ENCODE results near the gene SMIM41.

Gene SMIM41

GRCh38 chr12:52078276-52078675, 1.2 kb upstream of the SMIM41 start:
- no peak for TF ChIP-seq POLR2AphosphoS5 (IDR thresholded peaks at IDR 0.05; ENCODE audit: low read depth, low read length)
- TF ChIP-seq SIN3A (IDR thresholded peaks at IDR 0.05; ENCODE audit: borderline replicate concordance, insufficient read depth, low read length) = no peak
- no peak for TF ChIP-seq FOXP2 (optimal IDR thresholded peaks at IDR 0.05; ENCODE audit: borderline replicate concordance, extremely low read depth, extremely low read length, insufficient read depth)
- peak; percentile 70 to 87 for TF ChIP-seq REST (IDR thresholded peaks at IDR 0.05; ENCODE audit: insufficient read depth in 1 of 2, low read depth in 2 of 2, low read length in 2 of 2)
- no peak for TF ChIP-seq TAF1 (IDR thresholded peaks at IDR 0.05; ENCODE audit: borderline replicate concordance, insufficient read depth, low read length)

GRCh38 chr12:52080403-52081251, 1.1 kb downstream of the SMIM41 start:
- TF ChIP-seq TAF1 (IDR thresholded peaks at IDR 0.05; ENCODE audit: borderline replicate concordance, insufficient read depth, low read length) = no peak
- TF ChIP-seq FOXP2 (optimal IDR thresholded peaks at IDR 0.05; ENCODE audit: borderline replicate concordance, extremely low read depth, extremely low read length, insufficient read depth) = no peak
- no peak for TF ChIP-seq REST (IDR thresholded peaks at IDR 0.05; ENCODE audit: insufficient read depth in 1 of 2, low read depth in 2 of 2, low read length in 2 of 2)

GRCh38 chr12:52081263-52081733, 1.8 kb downstream of the SMIM41 start:
- TF ChIP-seq SIN3A (IDR thresholded peaks at IDR 0.05; ENCODE audit: borderline replicate concordance, insufficient read depth, low read length) = no peak
- TF ChIP-seq POLR2AphosphoS5 (IDR thresholded peaks at IDR 0.05; ENCODE audit: low read depth, low read length) = no peak
- TF ChIP-seq REST (IDR thresholded peaks at IDR 0.05; ENCODE audit: insufficient read depth in 1 of 2, low read depth in 2 of 2, low read length in 2 of 2) = no peak
- TF ChIP-seq FOXP2 (optimal IDR thresholded peaks at IDR 0.05; ENCODE audit: borderline replicate concordance, extremely low read depth, extremely low read length, insufficient read depth) = no peak
- no peak for TF ChIP-seq TAF1 (IDR thresholded peaks at IDR 0.05; ENCODE audit: borderline replicate concordance, insufficient read depth, low read length)

- no peak for TF ChIP-seq SIN3A (IDR thresholded peaks at IDR 0.05; ENCODE audit: borderline replicate concordance, insufficient read depth, low read length)
- peak; percentile 96 for TF ChIP-seq FOXP2 (optimal IDR thresholded peaks at IDR 0.05; ENCODE audit: borderline replicate concordance, extremely low read depth, extremely low read length, insufficient read depth)
These were observed 2.6 kb downstream of the SMIM41 start for GRCh38 chr12:52082026-52082668.

- TF ChIP-seq FOXP2 (optimal IDR thresholded peaks at IDR 0.05; ENCODE audit: borderline replicate concordance, extremely low read depth, extremely low read length, insufficient read depth) (no peak), POLR2AphosphoS5 (IDR thresholded peaks at IDR 0.05; ENCODE audit: low read depth, low read length) (no peak), TAF1 (IDR thresholded peaks at IDR 0.05; ENCODE audit: borderline replicate concordance, insufficient read depth, low read length) (no peak)
These were observed 3.1 kb downstream of the SMIM41 start for GRCh38 chr12:52082669-52082987.

Measured in PFSK-1 (cell line).